GM10266 (cell line): Measurements from ENCODE around the gene SBDS.
"Not testable (repeated sequence)": the region's sequence is repeated elsewhere in the genome, so short reads cannot be mapped to it uniquely, and the experiment has no call there.

Source experiments
- DNase-seq: peaks from one replicate; pipeline ENCODE4 v3.0.0; 2012; ENCODE audit errors: extremely low spot score
- CTCF ChIP-seq: IDR thresholded peaks from 2 replicates; pipeline ENCODE4 v1.5.1; 2012; ENCODE audit warnings: mild to moderate bottlenecking, low read depth; ENCODE audit not compliant: control insufficient read depth, insufficient read depth; ENCODE audit errors: missing control alignments

SBDS gene

GRCh38 chr7:66995050-66995776 lies at the start of gene SBDS:
TSS of gene SBDS (minus strand) at chr7:66995586. CDS start at chr7:66995417, 169 bp downstream.
- DNase-seq, result peak; percentile 61
- TF ChIP-seq CTCF, result peak; percentile 2

GRCh38 chr7:67043559-67043930 lies 48.2 kb upstream of the SBDS start:
- not testable (repeated sequence) for DNase-seq

GRCh38 chr7:67042781-67043558 lies 47.6 kb upstream of the SBDS start:
- not testable (repeated sequence) for DNase-seq

GRCh38 chr7:67040832-67041231 lies 45.4 kb upstream of the SBDS start:
- TF ChIP-seq CTCF, result peak; percentile 6
- DNase-seq, result not testable (repeated sequence)

GRCh38 chr7:67036432-67037395 lies 41.3 kb upstream of the SBDS start:
- not testable (repeated sequence) for DNase-seq

GRCh38 chr7:67033251-67033650 lies 37.9 kb upstream of the SBDS start:
- DNase-seq, result no peak
- TF ChIP-seq CTCF, result no peak

GRCh38 chr7:67031685-67032084 lies 36.3 kb upstream of the SBDS start:
- DNase-seq, result not testable (repeated sequence)

- DNase-seq, result not testable (repeated sequence)
Observed at GRCh38 chr7:67025459-67025858, 30.1 kb upstream of the SBDS start.

- no peak for DNase-seq
- no peak for TF ChIP-seq CTCF
Observed at GRCh38 chr7:67022511-67022910, 27.1 kb upstream of the SBDS start.
